T-helper 2 cell treated with Interferon-gamma antibody and Interleukin-4, amounts not matched to agents 5 μg/mL and 100 μg/mL, for 36 hours (primary cell): Measurements from ENCODE around the gene PMM2.
"Not testable (repeated sequence)": the region's sequence is repeated elsewhere in the genome, so short reads cannot be mapped to it uniquely, and the experiment has no call there.

ENCODE experiments used
- DNase-seq: peaks from one replicate; pipeline ENCODE4 v3.0.0; 2021; ENCODE audit warnings: low spot score
- H3K27ac Mint-ChIP-seq: one replicate; pipeline ENCODE4 v1.8.0; 2021; ENCODE audit warnings: mild to moderate bottlenecking, mixed read lengths
- H3K27me3 Mint-ChIP-seq: one replicate; pipeline ENCODE4 v1.8.0; 2021; ENCODE audit warnings: low read depth, mixed read lengths
- H3K36me3 Mint-ChIP-seq: one replicate; pipeline ENCODE4 v1.8.0; 2021; ENCODE audit warnings: low read depth, mixed read lengths
- H3K4me1 Mint-ChIP-seq: one replicate; pipeline ENCODE4 v1.8.0; 2021; ENCODE audit warnings: low read depth, mixed read lengths
- H3K4me3 Mint-ChIP-seq: one replicate; pipeline ENCODE4 v1.8.0; 2022; ENCODE audit warnings: mild to moderate bottlenecking, moderate library complexity, mixed read lengths
- H3K9me3 Mint-ChIP-seq: one replicate; pipeline ENCODE4 v1.8.0; 2021; ENCODE audit warnings: mixed read lengths

Gene PMM2

DNA sequence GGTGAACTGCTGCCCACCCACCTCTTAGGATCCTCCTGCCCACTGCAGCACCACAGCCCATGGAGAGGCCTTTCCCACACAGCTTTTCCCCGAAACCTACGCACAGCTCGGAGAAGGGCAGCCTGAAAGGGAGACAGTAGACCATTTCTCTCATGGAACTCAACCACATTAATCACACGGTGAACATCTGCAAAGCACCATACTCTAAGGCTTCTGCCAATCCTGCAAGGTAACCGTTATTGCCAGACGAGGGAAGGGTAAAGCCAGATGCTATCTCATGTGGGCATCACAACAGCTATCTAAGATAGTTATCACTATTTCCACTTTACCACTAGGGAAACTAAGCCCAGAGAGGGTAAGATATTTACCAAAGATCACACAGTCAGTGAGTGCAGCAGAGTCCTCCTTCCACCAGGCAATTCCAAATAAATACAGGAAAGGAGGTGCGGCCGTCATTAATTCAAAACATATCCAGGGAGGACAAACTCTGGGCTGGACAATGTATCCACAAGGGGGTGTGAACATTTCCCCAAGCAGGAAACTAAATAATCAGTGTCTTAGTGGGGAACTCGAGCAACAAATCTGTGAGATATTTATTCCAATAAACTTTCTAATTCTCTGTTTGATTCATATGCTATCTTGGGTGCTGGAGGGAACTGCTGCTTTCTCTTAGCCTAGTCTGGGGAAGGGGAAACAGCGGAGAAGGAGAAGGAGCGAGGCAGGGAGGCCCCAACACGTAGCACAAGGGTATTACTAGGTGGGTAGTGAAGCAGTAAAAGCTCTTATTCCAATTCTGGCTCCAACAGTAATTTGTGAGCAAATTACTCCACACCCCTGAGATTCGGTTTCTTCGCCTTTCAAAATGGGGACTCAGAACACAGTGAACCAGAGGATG lies 923 bp upstream of the PMM2 start:
- H3K9me3 Mint-ChIP-seq = no peaks in the 10 kb centered on the region
- peaks cover 18% of the 10 kb centered on the region for H3K36me3 Mint-ChIP-seq
- H3K4me3 Mint-ChIP-seq = peak overlapping the region; percentile 96
- H3K27ac Mint-ChIP-seq = peak overlapping the region; percentile 91
- H3K4me1 Mint-ChIP-seq = peaks cover 27% of the 10 kb centered on the region
- DNase-seq = no peak
- H3K27me3 Mint-ChIP-seq = no peaks in the 10 kb centered on the region

DNA sequence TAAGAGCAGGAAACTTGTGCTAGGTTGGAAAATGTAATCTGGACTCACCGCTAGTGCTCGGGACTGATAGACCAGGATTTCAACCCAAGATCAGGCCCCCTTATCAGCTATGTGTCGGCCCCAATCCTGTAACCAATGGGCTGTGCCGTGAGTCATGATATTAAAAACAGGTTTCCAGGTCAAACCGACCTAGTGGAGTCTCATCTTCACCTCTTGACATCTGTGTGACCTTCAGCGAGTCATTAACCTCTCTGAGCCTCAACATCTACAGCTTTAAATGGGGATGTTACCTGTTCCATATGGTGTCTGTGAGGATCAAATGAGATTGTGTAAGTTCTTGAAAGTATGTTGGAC lies 512 bp downstream of the PMM2 start:
- H3K36me3 Mint-ChIP-seq = peaks cover 31% of the 10 kb centered on the region
- H3K9me3 Mint-ChIP-seq = no peaks in the 10 kb centered on the region
- H3K27me3 Mint-ChIP-seq = no peaks in the 10 kb centered on the region
- H3K4me1 Mint-ChIP-seq = peaks cover 27% of the 10 kb centered on the region
- peak; percentile 25 for DNase-seq
- H3K4me3 Mint-ChIP-seq = peak overlapping the region; percentile 96
- H3K27ac Mint-ChIP-seq = peak overlapping the region; percentile 91

DNA sequence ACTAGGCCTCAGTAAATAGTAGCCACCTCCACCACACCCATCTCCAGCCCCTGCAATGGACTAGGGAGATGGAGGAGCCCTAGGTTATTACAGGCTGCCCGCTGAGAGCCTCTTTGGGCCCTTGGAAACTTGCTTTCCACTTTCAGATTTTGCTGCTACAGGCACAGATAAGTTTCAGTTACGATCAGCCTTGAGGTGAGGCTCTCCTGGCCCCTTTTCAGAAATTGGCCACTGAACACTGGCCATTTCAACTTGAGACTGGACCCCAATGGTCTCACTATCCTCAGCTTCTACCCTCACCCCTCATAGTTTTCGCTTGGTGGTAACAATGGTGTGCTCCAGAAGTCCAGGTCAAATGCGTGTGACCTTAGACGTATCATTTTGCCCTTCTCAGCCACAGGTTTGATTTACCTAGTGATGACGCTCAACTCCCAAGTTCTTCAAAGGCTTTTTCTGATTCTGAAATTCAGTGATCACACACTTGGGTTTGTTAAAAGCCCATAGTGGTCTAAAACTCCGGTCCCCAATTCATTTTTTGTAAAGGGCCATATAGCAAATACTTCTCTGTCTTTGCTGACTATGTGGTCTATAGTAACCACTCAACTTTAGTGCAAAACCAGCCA lies 1.0 kb downstream of the PMM2 start:
- peak overlapping the region; percentile 91 for H3K27ac Mint-ChIP-seq
- H3K9me3 Mint-ChIP-seq = no peaks in the 10 kb centered on the region
- DNase-seq = no peak
- no peaks in the 10 kb centered on the region for H3K27me3 Mint-ChIP-seq
- peaks cover 27% of the 10 kb centered on the region for H3K4me1 Mint-ChIP-seq
- H3K36me3 Mint-ChIP-seq = peaks cover 34% of the 10 kb centered on the region
- H3K4me3 Mint-ChIP-seq = peak overlapping the region; percentile 96

DNA sequence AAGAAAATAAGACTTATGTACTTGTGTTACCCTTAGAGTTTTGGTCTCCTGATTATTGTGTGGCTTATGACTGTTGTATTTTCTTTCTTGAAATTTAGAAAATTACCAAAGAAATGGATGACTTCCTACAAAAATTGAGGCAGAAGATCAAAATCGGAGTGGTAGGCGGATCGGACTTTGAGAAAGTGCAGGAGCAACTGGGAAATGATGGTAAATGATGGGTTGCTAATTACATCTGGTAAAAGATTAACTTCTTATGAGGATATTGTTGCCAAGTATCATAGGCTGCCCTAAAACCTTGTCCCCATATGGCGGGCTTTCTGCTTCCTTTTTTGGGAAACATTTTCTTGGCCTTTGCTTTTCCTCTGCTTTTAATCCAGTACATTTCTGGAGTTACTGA lies 4.1 kb downstream of the PMM2 start:
- no peaks in the 10 kb centered on the region for H3K27me3 Mint-ChIP-seq
- H3K27ac Mint-ChIP-seq = no peak overlapping the region
- DNase-seq = no peak
- no peak overlapping the region for H3K4me3 Mint-ChIP-seq
- H3K4me1 Mint-ChIP-seq = peaks cover 16% of the 10 kb centered on the region
- H3K36me3 Mint-ChIP-seq = peaks cover 46% of the 10 kb centered on the region
- no peaks in the 10 kb centered on the region for H3K9me3 Mint-ChIP-seq

- not testable (repeated sequence) for DNase-seq, H3K9me3 Mint-ChIP-seq, H3K4me1 Mint-ChIP-seq, H3K4me3 Mint-ChIP-seq, H3K27ac Mint-ChIP-seq, H3K27me3 Mint-ChIP-seq
- H3K36me3 Mint-ChIP-seq = peaks cover 56% of the 10 kb centered on the region
Measured at GRCh38 chr16:8803733-8804132, 6.1 kb downstream of the PMM2 start.

DNA sequence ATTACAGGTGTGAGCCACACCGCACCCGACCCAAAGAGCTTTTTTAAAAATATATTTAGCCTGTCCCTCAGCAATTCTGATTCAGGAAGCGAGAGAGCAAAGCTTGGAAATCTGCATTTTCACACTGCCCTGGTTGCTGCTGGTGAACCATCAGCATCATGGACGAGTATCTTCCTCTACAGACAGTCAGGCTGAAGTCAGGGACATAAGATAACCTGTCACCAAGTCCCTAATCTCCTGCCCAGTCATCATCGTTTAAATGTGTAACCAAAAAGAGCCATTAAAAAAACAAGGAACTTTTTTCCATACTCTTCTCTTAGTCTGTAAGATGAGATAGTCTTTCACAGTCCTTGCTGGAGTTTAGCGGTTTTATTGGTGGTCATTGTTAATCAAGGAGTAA lies 6.7 kb downstream of the PMM2 start:
- DNase-seq = no peak
- Mint-ChIP-seq H3K27ac (no peak overlapping the region), H3K36me3 (peaks cover 58% of the 10 kb centered on the region), H3K9me3 (no peaks in the 10 kb centered on the region), H3K27me3 (no peaks in the 10 kb centered on the region), H3K4me1 (peaks cover 2% of the 10 kb centered on the region), H3K4me3 (no peak overlapping the region)

- Mint-ChIP-seq H3K36me3 (peaks cover 69% of the 10 kb centered on the region), H3K27ac (no peak overlapping the region), H3K27me3 (no peaks in the 10 kb centered on the region), H3K4me3 (no peak overlapping the region), H3K4me1 (no peaks in the 10 kb centered on the region), H3K9me3 (no peaks in the 10 kb centered on the region)
- no peak for DNase-seq
Measured at GRCh38 chr16:8806272-8806983, 8.8 kb downstream of the PMM2 start.

DNA sequence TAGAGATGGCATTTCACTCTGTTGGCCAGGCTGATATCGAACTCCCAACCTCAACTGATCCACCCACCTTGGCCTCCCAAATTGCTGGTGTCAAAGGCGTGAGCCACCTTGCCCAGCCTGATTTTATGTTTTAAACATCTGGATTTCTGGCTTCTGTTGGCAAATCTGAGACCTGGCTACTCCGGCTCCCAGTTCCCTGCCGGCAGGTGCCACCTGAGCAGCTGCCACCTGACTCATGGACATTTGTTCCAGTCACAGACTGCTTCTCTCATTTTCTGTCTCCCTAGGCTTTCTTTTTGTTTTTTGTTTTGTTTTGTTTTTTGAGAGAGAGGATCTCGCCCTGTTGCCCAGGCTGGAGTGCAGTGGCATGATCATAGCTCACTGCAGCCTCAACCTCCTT lies 9.6 kb downstream of the PMM2 start:
- Mint-ChIP-seq H3K27ac (no peak overlapping the region), H3K36me3 (peaks cover 66% of the 10 kb centered on the region), H3K9me3 (no peaks in the 10 kb centered on the region), H3K4me3 (no peak overlapping the region), H3K4me1 (no peaks in the 10 kb centered on the region), H3K27me3 (no peaks in the 10 kb centered on the region)
- DNase-seq = no peak

DNA sequence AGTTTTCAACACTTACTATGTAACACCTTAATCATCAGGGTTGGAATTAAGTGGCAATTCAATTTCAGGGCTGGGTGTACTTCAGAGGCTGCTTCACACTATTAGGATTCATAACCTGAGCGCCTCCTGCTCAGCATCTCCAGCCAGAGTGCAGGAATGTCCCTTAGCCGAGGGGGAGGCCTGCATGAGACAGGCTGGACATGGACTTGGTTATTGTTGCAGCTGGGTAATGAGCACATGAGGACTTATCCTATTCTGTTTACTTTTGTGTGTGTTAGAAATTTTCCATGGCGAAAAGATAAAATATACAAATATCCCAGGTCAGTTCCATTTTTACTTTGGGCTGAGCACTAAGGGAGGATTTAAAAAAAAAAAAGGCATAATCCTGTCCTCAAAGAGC lies 10.4 kb downstream of the PMM2 start:
- no peaks in the 10 kb centered on the region for H3K4me1 Mint-ChIP-seq
- peaks cover 66% of the 10 kb centered on the region for H3K36me3 Mint-ChIP-seq

GRCh38 chr16:8808613-8809353 lies 11.1 kb downstream of the PMM2 start:
- H3K36me3 Mint-ChIP-seq = peaks cover 67% of the 10 kb centered on the region
- no peaks in the 10 kb centered on the region for H3K27me3 Mint-ChIP-seq
- no peak overlapping the region for H3K27ac Mint-ChIP-seq
- H3K4me1 Mint-ChIP-seq = no peaks in the 10 kb centered on the region
- DNase-seq = no peak
- no peaks in the 10 kb centered on the region for H3K9me3 Mint-ChIP-seq
- H3K4me3 Mint-ChIP-seq = no peak overlapping the region

More for the DNA sequence above, 10.4 kb downstream of the PMM2 start:
- H3K27me3 Mint-ChIP-seq = no peaks in the 10 kb centered on the region
- no peak for DNase-seq
- no peaks in the 10 kb centered on the region for H3K9me3 Mint-ChIP-seq
- no peak overlapping the region for H3K27ac Mint-ChIP-seq
- H3K4me3 Mint-ChIP-seq = no peak overlapping the region

GRCh38 chr16:8812162-8812843 lies 14.7 kb downstream of the PMM2 start:
- H3K27ac Mint-ChIP-seq = no peak overlapping the region
- H3K4me1 Mint-ChIP-seq = peaks cover 9% of the 10 kb centered on the region
- H3K27me3 Mint-ChIP-seq = no peaks in the 10 kb centered on the region
- no peaks in the 10 kb centered on the region for H3K9me3 Mint-ChIP-seq
- no peak for DNase-seq
- no peak overlapping the region for H3K4me3 Mint-ChIP-seq
- H3K36me3 Mint-ChIP-seq = peaks cover 69% of the 10 kb centered on the region

DNA sequence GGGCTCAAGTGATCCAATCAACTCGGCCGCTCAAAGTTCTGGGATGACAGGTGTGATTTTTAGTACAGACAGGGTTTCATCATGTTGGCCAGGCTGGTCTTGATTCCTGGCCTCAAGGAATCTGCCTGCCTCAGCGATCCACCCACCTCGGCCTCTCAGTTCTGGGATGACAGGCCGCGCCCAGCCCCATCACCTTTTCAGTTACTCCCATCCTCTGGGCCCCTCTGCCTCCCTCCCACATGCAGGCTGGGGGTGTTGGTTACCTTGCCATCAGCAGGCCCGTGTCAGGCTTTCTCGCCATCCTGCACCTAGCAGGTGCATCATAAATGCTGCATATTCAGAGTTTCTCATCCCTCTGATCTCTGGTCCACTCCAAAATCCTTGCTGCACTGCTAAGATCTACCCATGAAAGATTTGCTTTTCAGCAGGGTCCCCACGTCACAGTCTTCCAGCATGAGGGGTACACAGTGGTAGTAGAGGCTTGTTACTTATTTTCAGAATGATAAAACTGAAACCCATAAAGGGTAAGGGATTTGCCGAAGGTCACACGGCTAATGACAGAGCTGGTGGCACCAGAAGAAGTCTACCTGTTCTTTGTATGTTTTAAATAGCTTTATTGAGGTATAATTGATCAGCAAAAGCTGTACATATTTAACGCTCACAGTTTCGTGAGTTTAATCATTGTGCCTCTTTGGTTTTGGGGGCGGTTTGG lies 16.6 kb downstream of the PMM2 start:
- H3K27ac Mint-ChIP-seq = no peak overlapping the region
- peaks cover 21% of the 10 kb centered on the region for H3K4me1 Mint-ChIP-seq
- H3K9me3 Mint-ChIP-seq = no peaks in the 10 kb centered on the region
- no peak for DNase-seq
- no peak overlapping the region for H3K4me3 Mint-ChIP-seq
- peaks cover 66% of the 10 kb centered on the region for H3K36me3 Mint-ChIP-seq
- H3K27me3 Mint-ChIP-seq = no peaks in the 10 kb centered on the region
